ENCODE measurements around the gene SHANK1. TPM values are rescaled to one million over a fixed set of nuclear protein-coding genes. Genes with fewer than 3 reads are reported as not detected.
A peak's percentile ranks its signal among the peaks of the same experiment; 100 is the strongest.

Gene SHANK1
- polyA plus RNA-seq, 3 donors: not detected

DNA sequence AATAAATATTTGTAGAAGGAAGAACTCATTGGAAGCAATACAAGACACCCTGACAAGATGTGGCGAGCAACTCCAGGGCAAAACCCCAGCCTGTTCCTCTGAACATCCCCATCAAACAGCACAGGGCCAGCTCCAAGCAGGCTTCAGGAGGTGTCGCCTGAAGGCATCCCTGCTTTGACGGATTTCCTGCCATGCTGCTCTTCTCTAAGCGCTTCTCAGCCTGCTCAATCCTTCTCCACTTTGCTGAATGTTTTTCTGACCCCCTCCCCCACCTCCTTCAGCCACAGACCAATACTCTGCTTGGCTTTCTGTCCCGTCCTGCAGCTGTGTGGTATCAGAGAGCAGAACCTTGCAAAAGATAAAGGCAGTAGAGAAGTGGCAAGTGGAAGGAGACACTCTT is 42.0 kb downstream of the SHANK1 start:
- H3K36me3 Mint-ChIP-seq: peaks cover 0 to 2% of the 10 kb centered on the region in 2 donors
- H3K27ac Mint-ChIP-seq: peak overlapping the region in 1 of 7 donors; percentile 12
- TF ChIP-seq CTCF (IDR thresholded peaks at IDR 0.05): no peak
- no peak for DNase-seq
- no peaks in the 10 kb centered on the region for H3K79me2 ChIP-seq (ENCODE audit: insufficient read depth, low read length)
- H3K36me3 ChIP-seq (replicated peaks in 1 of 2; ENCODE audit: control insufficient read depth in 1 of 2, insufficient read depth in 2 of 2, low read length in 2 of 2): no peaks in the 10 kb centered on the region
- no peak overlapping the region for H3K27ac ChIP-seq (ENCODE audit: low read depth in 1 of 2, low read length in 2 of 2)
- intact Hi-C loops (cut with micrococcal nuclease): no loop called here
- peaks cover 6 to 21% (median 9%) of the 10 kb centered on the region in 7 donors for H3K9me3 Mint-ChIP-seq
- H2AFZ ChIP-seq (ENCODE audit: insufficient read depth, low read depth, low read length, poor library complexity, severe bottlenecking): no peak overlapping the region
- peaks cover 11% of the 10 kb centered on the region for H3K4me1 Mint-ChIP-seq
- H3K4me3 Mint-ChIP-seq: no peak overlapping the region
- H3K4me2 ChIP-seq (replicated peaks; ENCODE audit: extremely low read depth, low read length, poor library complexity, severe bottlenecking): no peak overlapping the region
- peaks cover 0 to 24% of the 10 kb centered on the region in 2 donors for H3K27me3 ChIP-seq (ENCODE audit: control insufficient read depth in 2 of 2, insufficient read depth in 2 of 2, low read length in 2 of 2)
- H3K4me3 ChIP-seq (replicated peaks in 1 of 3; ENCODE audit: low read depth in 2 of 3, low read length in 3 of 3): no peak overlapping the region
- peaks cover 0 to 3% of the 10 kb centered on the region in 2 donors for H3K9me3 ChIP-seq (replicated peaks in 1 of 2; ENCODE audit: control insufficient read depth in 1 of 2, insufficient read depth in 1 of 2, low read length in 2 of 2)
- peaks cover 41 to 52% (median 47%) of the 10 kb centered on the region in 3 donors for H3K27me3 Mint-ChIP-seq (ENCODE audit: low read depth in 3 of 3)
- 68% methylated on average over 3 of the region's 5 CpGs for WGBS (ENCODE audit: insufficient coverage)
- peaks cover 3 to 7% of the 10 kb centered on the region in 2 donors for H3K4me1 ChIP-seq (ENCODE audit: control insufficient read depth in 1 of 2, insufficient read depth in 2 of 2, low read length in 2 of 2)
- H4K20me1 ChIP-seq (ENCODE audit: insufficient read depth, low read length): no peaks in the 10 kb centered on the region
- H3K9ac ChIP-seq (ENCODE audit: insufficient read depth, low read length, poor library complexity, severe bottlenecking): no peak overlapping the region

DNA sequence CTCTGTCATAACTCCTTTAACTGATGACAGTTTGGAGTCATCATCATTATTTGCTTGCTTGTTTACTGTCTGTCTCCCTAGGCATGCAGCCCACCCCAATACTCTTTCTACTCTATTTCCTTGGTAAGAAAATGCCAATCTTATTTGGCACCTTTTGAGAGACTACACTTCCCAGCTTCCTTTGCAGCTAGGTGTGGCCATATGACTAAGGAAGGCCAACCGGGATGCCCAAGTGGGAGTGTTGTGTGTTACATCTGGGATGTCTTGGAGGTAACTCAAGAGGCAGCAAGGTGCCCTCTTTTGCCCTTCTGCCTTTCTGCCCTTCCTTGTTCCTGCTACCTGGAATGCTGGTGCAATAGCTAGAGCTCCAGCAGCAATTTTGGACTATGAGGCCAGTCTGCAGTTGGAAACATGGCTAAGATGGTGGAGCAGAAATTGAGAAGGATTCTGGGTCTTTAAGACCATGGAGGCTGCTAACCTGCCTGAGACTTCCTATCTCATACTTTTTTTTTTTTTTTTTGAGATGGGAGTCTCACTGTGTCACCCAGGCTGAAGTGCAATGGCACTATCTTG is 42.9 kb downstream of the SHANK1 start:
- WGBS (ENCODE audit: insufficient coverage): no CpG with 5 or more reads among the region's 1 CpG
- Histone ChIP-seq H2AFZ (ENCODE audit: insufficient read depth, low read depth, low read length, poor library complexity, severe bottlenecking) (no peak overlapping the region), H3K79me2 (ENCODE audit: insufficient read depth, low read length) (no peaks in the 10 kb centered on the region), H3K36me3 (replicated peaks in 1 of 2; ENCODE audit: control insufficient read depth in 1 of 2, insufficient read depth in 2 of 2, low read length in 2 of 2) (no peaks in the 10 kb centered on the region), H3K4me1 (ENCODE audit: control insufficient read depth in 1 of 2, insufficient read depth in 2 of 2, low read length in 2 of 2) (peaks cover 3 to 7% of the 10 kb centered on the region in 2 donors), H3K9me3 (replicated peaks in 1 of 2; ENCODE audit: control insufficient read depth in 1 of 2, insufficient read depth in 1 of 2, low read length in 2 of 2) (peaks cover 0 to 3% of the 10 kb centered on the region in 2 donors), H4K20me1 (ENCODE audit: insufficient read depth, low read length) (no peaks in the 10 kb centered on the region), H3K4me2 (replicated peaks; ENCODE audit: extremely low read depth, low read length, poor library complexity, severe bottlenecking) (no peak overlapping the region), H3K27ac (ENCODE audit: low read depth in 1 of 2, low read length in 2 of 2) (no peak overlapping the region), H3K4me3 (replicated peaks in 1 of 3; ENCODE audit: low read depth in 2 of 3, low read length in 3 of 3) (no peak overlapping the region), H3K27me3 (ENCODE audit: control insufficient read depth in 2 of 2, insufficient read depth in 2 of 2, low read length in 2 of 2) (peaks cover 0 to 28% of the 10 kb centered on the region in 2 donors), H3K9ac (ENCODE audit: insufficient read depth, low read length, poor library complexity, severe bottlenecking) (no peak overlapping the region)
- no peak for TF ChIP-seq CTCF (IDR thresholded peaks at IDR 0.05)
- peaks cover 11% of the 10 kb centered on the region for H3K4me1 Mint-ChIP-seq
- H3K36me3 Mint-ChIP-seq: peaks cover 0 to 2% of the 10 kb centered on the region in 2 donors
- intact Hi-C loops (cut with micrococcal nuclease): no loop called here
- peaks cover 6 to 21% (median 9%) of the 10 kb centered on the region in 7 donors for H3K9me3 Mint-ChIP-seq
- H3K27me3 Mint-ChIP-seq (ENCODE audit: low read depth in 3 of 3): peaks cover 48 to 61% (median 53%) of the 10 kb centered on the region in 3 donors
- no peak overlapping the region for H3K27ac Mint-ChIP-seq
- DNase-seq: no peak
- no peak overlapping the region for H3K4me3 Mint-ChIP-seq
